Brain microvascular endothelial cell (primary cell): ENCODE results near the gene WDFY3.

ENCODE experiments used
- DNase-seq: peaks from one replicate; pipeline ENCODE4 v3.0.0-alpha.2; 2020
- H3K27ac ChIP-seq: fragments of 250-450 bp; sonication (Bioruptor Pico); 2 replicates; pipeline ENCODE4 v1.5.1; 2020; ENCODE audit warnings: mild to moderate bottlenecking, moderate library complexity
- H3K27me3 ChIP-seq: fragments of 250-450 bp; sonication (Bioruptor Pico); replicated peaks from 2 replicates; pipeline ENCODE4 v1.5.1; 2020; ENCODE audit warnings: mild to moderate bottlenecking
- H3K36me3 ChIP-seq: fragments of 250-450 bp; sonication (Bioruptor Pico); replicated peaks from 2 replicates; pipeline ENCODE4 v1.5.1; 2020; ENCODE audit warnings: mild to moderate bottlenecking
- H3K4me3 ChIP-seq: 2 replicates; pipeline ENCODE4 v1.5.1; 2011; ENCODE audit warnings: low read depth, mild to moderate bottlenecking, control low read depth, low read length, moderate library complexity
- CTCF ChIP-seq: IDR thresholded peaks from 2 replicates; pipeline ENCODE4 v1.5.1; 2011; ENCODE audit warnings: low read depth, mild to moderate bottlenecking, moderate library complexity, low read length, control low read depth, inconsistent platforms; ENCODE audit errors: missing control alignments
- in situ Hi-C: cut with HindIII; loops from 2 replicates; pipeline ENCODE4 v1.10.0; 2017; ENCODE audit warnings: low sequenced_read_pairs, low pct_ligation_motif_present

Gene WDFY3

GRCh38 chr4:84892950-84893349, 73.5 kb downstream of the WDFY3 start:
- no peaks in the 10 kb centered on the region for H3K36me3 ChIP-seq

GRCh38 chr4:84887824-84888223, 78.7 kb downstream of the WDFY3 start:
- H3K36me3 ChIP-seq, result no peaks in the 10 kb centered on the region
- H3K4me3 ChIP-seq, result no peak overlapping the region
- H3K27me3 ChIP-seq, result no peaks in the 10 kb centered on the region
- TF ChIP-seq CTCF, result no peak
- peak; percentile 62 for DNase-seq
- no peak overlapping the region for H3K27ac ChIP-seq
- in situ Hi-C loops, result no loop called here

More at GRCh38 chr4:84892950-84893349, 73.5 kb downstream of the WDFY3 start:
- in situ Hi-C loops, result no loop called here
- Histone ChIP-seq H3K27me3 (no peaks in the 10 kb centered on the region), H3K27ac (no peak overlapping the region), H3K4me3 (no peak overlapping the region)
- no peak for TF ChIP-seq CTCF
- no peak for DNase-seq

GRCh38 chr4:84879651-84880200, 86.8 kb downstream of the WDFY3 start:
- in situ Hi-C loops, result no loop called here
- TF ChIP-seq CTCF, result no peak
- peak; percentile 18 for DNase-seq
- Histone ChIP-seq H3K27ac (peak overlapping the region; percentile 80), H3K27me3 (no peaks in the 10 kb centered on the region), H3K4me3 (no peak overlapping the region), H3K36me3 (no peaks in the 10 kb centered on the region)

GRCh38 chr4:84878546-84878945, 87.9 kb downstream of the WDFY3 start:
- Histone ChIP-seq H3K4me3 (no peak overlapping the region), H3K36me3 (no peaks in the 10 kb centered on the region), H3K27ac (peak overlapping the region; percentile 80), H3K27me3 (no peaks in the 10 kb centered on the region)
- DNase-seq, result no peak
- in situ Hi-C loops, result no loop called here
- TF ChIP-seq CTCF, result no peak

- peak overlapping the region; percentile 80 for H3K27ac ChIP-seq
Observed at GRCh38 chr4:84878090-84878489, 88.4 kb downstream of the WDFY3 start.

More at GRCh38 chr4:84878090-84878489, 88.4 kb downstream of the WDFY3 start:
- TF ChIP-seq CTCF, result no peak
- H3K36me3 ChIP-seq, result no peaks in the 10 kb centered on the region
- in situ Hi-C loops, result no loop called here
- no peak overlapping the region for H3K4me3 ChIP-seq
- peak; percentile 69 for DNase-seq
- no peaks in the 10 kb centered on the region for H3K27me3 ChIP-seq
